Endodermal cell (in vitro differentiated cells): ENCODE results near the gene STOML2. TPM values are rescaled to one million over a fixed set of nuclear protein-coding genes. Genes with fewer than 3 reads are reported as not detected.

ENCODE experiments used
- DNase-seq: peaks from one replicate; pipeline ENCODE4 v3.0.0-alpha.2; 2017
- H3K27ac ChIP-seq: 2 replicates; pipeline ENCODE4 v1.5.1; 2013; ENCODE audit warnings: mild to moderate bottlenecking, low read depth, low read length, moderate library complexity
- H3K27me3 ChIP-seq: 2 replicates; pipeline ENCODE4 v1.6.1; 2013; ENCODE audit warnings: mild to moderate bottlenecking, low read length, moderate library complexity; ENCODE audit not compliant: insufficient read depth, control insufficient read depth, poor library complexity, severe bottlenecking
- H3K36me3 ChIP-seq: 2 replicates; pipeline ENCODE4 v1.7.0; 2013; ENCODE audit warnings: mild to moderate bottlenecking, low read length, moderate library complexity; ENCODE audit not compliant: control insufficient read depth, insufficient read depth
- H3K4me1 ChIP-seq: one replicate; pipeline ENCODE4 v1.7.0; 2013; ENCODE audit warnings: low read length; ENCODE audit not compliant: control insufficient read depth, insufficient read depth
- H3K4me3 ChIP-seq: 2 replicates; pipeline ENCODE4 v1.5.1; 2013; ENCODE audit warnings: mild to moderate bottlenecking, low read length, moderate library complexity
- H3K9ac ChIP-seq: 2 replicates; pipeline ENCODE4 v1.6.1; 2013; ENCODE audit warnings: mild to moderate bottlenecking, low read length, moderate library complexity; ENCODE audit not compliant: poor library complexity, severe bottlenecking; ENCODE audit errors: extremely low read depth
- H3K9me3 ChIP-seq: 2 replicates; pipeline ENCODE4 v1.6.1; 2013; ENCODE audit warnings: mild to moderate bottlenecking, low read length, moderate library complexity; ENCODE audit not compliant: control insufficient read depth
- H3K27ac Mint-ChIP-seq: 2 replicates; pipeline ENCODE4 v1.8.0; 2020; ENCODE audit warnings: mixed read lengths
- H3K27me3 Mint-ChIP-seq: 2 replicates; pipeline ENCODE4 v1.8.0; 2021; ENCODE audit warnings: mild to moderate bottlenecking, mixed read lengths; ENCODE audit not compliant: insufficient read depth
- H3K36me3 Mint-ChIP-seq: 2 replicates; pipeline ENCODE4 v1.8.0; 2020; ENCODE audit warnings: low read depth, mixed read lengths
- H3K4me1 Mint-ChIP-seq: 2 replicates; pipeline ENCODE4 v1.8.0; 2020; ENCODE audit warnings: mixed read lengths
- H3K4me3 Mint-ChIP-seq: 2 replicates; pipeline ENCODE4 v1.8.0; 2020; ENCODE audit warnings: mild to moderate bottlenecking, moderate library complexity, mixed read lengths
- H3K9me3 Mint-ChIP-seq: 2 replicates; pipeline ENCODE4 v1.8.0; 2020; ENCODE audit warnings: mild to moderate bottlenecking, mixed read lengths
- WGBS, 2 experiments: methylation state at CpG; one replicate each; pipeline versions ENCODE4 v1.1.5 to v1.1.7; 2013; ENCODE audit warnings: missing lambda C conversion rate in 2 of 2, mixed read lengths in 1 of 2; ENCODE audit not compliant: insufficient coverage in 1 of 2, insufficient read length in 1 of 2; 5-methylcytosine and 5-hydroxymethylcytosine counted together
- total RNA-seq, 2 donors: library from RNA; stranded (reverse); fragmentation: NEBNext Ultra II Directional in 1 of 2; extraction: Animal tissue kit (Norgen Biotek cat#: 25700) in 1 of 2; gene quantifications; 2 replicates in 1 of 2; 3 replicates in 1 of 2; pipeline ENCODE4 v1.2.1, GENCODE V29; 2021
- TF ChIP-seq, protein P1 (sequence below): fragments of 200-600 bp; sonication (generic); conservative IDR thresholded peaks from 2 replicates; pipeline ENCODE4 v1.5.0; 2021; ENCODE audit warnings: antibody characterized with exemption, mild to moderate bottlenecking

STOML2 gene
- total RNA-seq, 2 donors from 2014 or later, result 158 to 201 TPM

- H3K9me3 Mint-ChIP-seq, result no peaks in the 10 kb centered on the region
- H3K27ac ChIP-seq, result no peak overlapping the region
- no peaks in the 10 kb centered on the region for H3K4me1 ChIP-seq
- H3K4me1 Mint-ChIP-seq, result no peaks in the 10 kb centered on the region
- no peak overlapping the region for H3K27ac Mint-ChIP-seq
- no peaks in the 10 kb centered on the region for H3K27me3 Mint-ChIP-seq
- WGBS, 2 experiments, result 95 to 96% methylated on average over 4 to 6 of the region's 7 CpGs
- TF ChIP-seq, protein P1, sequence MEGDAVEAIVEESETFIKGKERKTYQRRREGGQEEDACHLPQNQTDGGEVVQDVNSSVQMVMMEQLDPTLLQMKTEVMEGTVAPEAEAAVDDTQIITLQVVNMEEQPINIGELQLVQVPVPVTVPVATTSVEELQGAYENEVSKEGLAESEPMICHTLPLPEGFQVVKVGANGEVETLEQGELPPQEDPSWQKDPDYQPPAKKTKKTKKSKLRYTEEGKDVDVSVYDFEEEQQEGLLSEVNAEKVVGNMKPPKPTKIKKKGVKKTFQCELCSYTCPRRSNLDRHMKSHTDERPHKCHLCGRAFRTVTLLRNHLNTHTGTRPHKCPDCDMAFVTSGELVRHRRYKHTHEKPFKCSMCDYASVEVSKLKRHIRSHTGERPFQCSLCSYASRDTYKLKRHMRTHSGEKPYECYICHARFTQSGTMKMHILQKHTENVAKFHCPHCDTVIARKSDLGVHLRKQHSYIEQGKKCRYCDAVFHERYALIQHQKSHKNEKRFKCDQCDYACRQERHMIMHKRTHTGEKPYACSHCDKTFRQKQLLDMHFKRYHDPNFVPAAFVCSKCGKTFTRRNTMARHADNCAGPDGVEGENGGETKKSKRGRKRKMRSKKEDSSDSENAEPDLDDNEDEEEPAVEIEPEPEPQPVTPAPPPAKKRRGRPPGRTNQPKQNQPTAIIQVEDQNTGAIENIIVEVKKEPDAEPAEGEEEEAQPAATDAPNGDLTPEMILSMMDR, result peak; percentile 84
- H3K36me3 Mint-ChIP-seq, result peaks cover 74% of the 10 kb centered on the region
- peaks cover 8% of the 10 kb centered on the region for H3K9me3 ChIP-seq
- H3K9ac ChIP-seq, result no peak overlapping the region
- no peak overlapping the region for H3K4me3 Mint-ChIP-seq
- H3K27me3 ChIP-seq, result no peaks in the 10 kb centered on the region
- peak; percentile 88 for DNase-seq
- H3K4me3 ChIP-seq, result no peak overlapping the region
- H3K36me3 ChIP-seq, result peaks cover 78% of the 10 kb centered on the region
Measured at GRCh38 chr9:35051069-35051967, 51.6 kb downstream of the STOML2 start.

Other genes starting within 250 kb of the STOML2 start
- 1 to 10 TPM; 1.9 to 2.7 TPM for gene PHF24, start 144.8 kb downstream of the STOML2 start, total RNA-seq
- gene DNAJB5, start 113.4 kb downstream of the STOML2 start, total RNA-seq, result 10 to 100 TPM; 19.8 to 40.1 TPM
- gene VCP, start 30.5 kb downstream of the STOML2 start, total RNA-seq, result 100 to 1,000 TPM; 497 to 510 TPM
- 100 to 1,000 TPM in 1 of 2 donors, 10 to 100 TPM in 1; 94.7 to 112 TPM for gene FANCG, start 23.2 kb downstream of the STOML2 start, total RNA-seq
- 10 to 100 TPM; 29.6 to 34.9 TPM for gene PIGO, start 6.5 kb downstream of the STOML2 start, total RNA-seq
- 10 to 100 TPM; 21.1 to 22.7 TPM for gene ATOSB, start 12.7 kb upstream of the STOML2 start, total RNA-seq
- gene UNC13B, start 58.9 kb upstream of the STOML2 start, total RNA-seq, result 10 to 100 TPM; 53.9 to 57.2 TPM